ENCODE measurements around the gene PPP1R36.
"Not testable (repeated sequence)": the region's sequence is repeated elsewhere in the genome, so short reads cannot be mapped to it uniquely, and the experiment has no call there.

The PPP1R36 gene

GRCh38 chr14:64515053-64515452 is 34.7 kb upstream of the PPP1R36 start:
- no peak for TF ChIP-seq SP1 (IDR thresholded peaks at IDR 0.05)
- no peak for TF ChIP-seq ARNT (IDR thresholded peaks at IDR 0.05)
- no peak for TF ChIP-seq FOXM1 (IDR thresholded peaks at IDR 0.05; ENCODE audit: borderline replicate concordance)
- TF ChIP-seq HDGF (IDR thresholded peaks at IDR 0.05; ENCODE audit: borderline replicate concordance): no peak
- no peak for TF ChIP-seq TARDBP (IDR thresholded peaks at IDR 0.05)
- no peak for TF ChIP-seq NFRKB (IDR thresholded peaks at IDR 0.05)
- TF ChIP-seq LEF1 (IDR thresholded peaks at IDR 0.05; ENCODE audit: borderline replicate concordance): no peak
- TF ChIP-seq PKNOX1 (IDR thresholded peaks at IDR 0.05): no peak
- no peak for TF ChIP-seq L3MBTL2 (conservative IDR thresholded peaks at IDR 0.05)
- no peak for TF ChIP-seq FOXK2 (IDR thresholded peaks at IDR 0.05)
- TF ChIP-seq ELF4 (IDR thresholded peaks at IDR 0.05): no peak
- no peak for TF ChIP-seq BHLHE40 (IDR thresholded peaks at IDR 0.05; ENCODE audit: borderline replicate concordance)
- TF ChIP-seq SUZ12 (IDR thresholded peaks at IDR 0.05): no peak
- TF ChIP-seq FOXA1 (IDR thresholded peaks at IDR 0.05): no peak
- CTCF ChIA-PET: interaction anchor here (0.6 to 1.2 kb wide), 2 partner anchors 11 to 173 kb away, joined by 3 read pairs; partner anchors contain the start of gene ZBTB1
- POLR2A ChIA-PET: interaction anchor here (1.0 to 2.2 kb wide), 3 partner anchors 9 to 127 kb away, joined by 3 to 6 read pairs (median 3); partner anchors contain the start of gene ZBTB1
- no peak for DNase-seq (ENCODE audit: extremely low spot score)

- ChIA-PET POLR2A (interaction anchor here (1.1 kb wide), 1 partner anchor 13 kb away, joined by 3 read pairs; the partner anchor contains the start of gene ZBTB1), CTCF (no interaction called here)
- DNase-seq (ENCODE audit: extremely low spot score): no peak
- no peak for TF ChIP-seq CTBP1 (IDR thresholded peaks at IDR 0.05; ENCODE audit: borderline replicate concordance)
- TF ChIP-seq NFRKB (IDR thresholded peaks at IDR 0.05): no peak
- TF ChIP-seq SP1 (IDR thresholded peaks at IDR 0.05): no peak
- TF ChIP-seq BHLHE40 (IDR thresholded peaks at IDR 0.05; ENCODE audit: borderline replicate concordance): no peak
- no peak for TF ChIP-seq FOXA1 (IDR thresholded peaks at IDR 0.05)
- no peak for TF ChIP-seq PKNOX1 (IDR thresholded peaks at IDR 0.05)
- no peak for TF ChIP-seq ZNF384 (IDR thresholded peaks at IDR 0.05)
- no peak for TF ChIP-seq HDGF (IDR thresholded peaks at IDR 0.05; ENCODE audit: borderline replicate concordance)
Observed at GRCh38 chr14:64516969-64517368, 32.8 kb upstream of the PPP1R36 start.

GRCh38 chr14:64517667-64518066 is 32.1 kb upstream of the PPP1R36 start:
- CTCF ChIA-PET: not testable (repeated sequence)
- POLR2A ChIA-PET: interaction anchor here (1.4 kb wide), 1 partner anchor 23 kb away, joined by 4 read pairs; the partner anchor contains the start of gene HSPA2

GRCh38 chr14:64518229-64518628 is 31.5 kb upstream of the PPP1R36 start:
- TF ChIP-seq CTBP1 (IDR thresholded peaks at IDR 0.05; ENCODE audit: borderline replicate concordance): no peak
- no peak for DNase-seq (ENCODE audit: extremely low spot score)
- CTCF ChIA-PET: no interaction called here
- POLR2A ChIA-PET: interaction anchor here (1.4 kb wide), 1 partner anchor 22 kb away, joined by 4 read pairs; the partner anchor contains the start of gene HSPA2

More at GRCh38 chr14:64517667-64518066, 32.1 kb upstream of the PPP1R36 start:
- not testable (repeated sequence) for DNase-seq (ENCODE audit: extremely low spot score)

GRCh38 chr14:64520699-64521098 is 29.1 kb upstream of the PPP1R36 start:
- DNase-seq (ENCODE audit: extremely low spot score): no peak
- CTCF ChIA-PET: interaction anchor here (0.7 to 1.7 kb wide), 2 partner anchors 10 to 113 kb away, joined by 5 to 8 read pairs; no protein-coding TSS in a partner anchor
- no peak for TF ChIP-seq FOXM1 (IDR thresholded peaks at IDR 0.05; ENCODE audit: borderline replicate concordance)
- TF ChIP-seq L3MBTL2 (conservative IDR thresholded peaks at IDR 0.05): no peak
- TF ChIP-seq SP1 (IDR thresholded peaks at IDR 0.05): no peak
- TF ChIP-seq ARNT (IDR thresholded peaks at IDR 0.05): no peak
- no peak for TF ChIP-seq FOXK2 (IDR thresholded peaks at IDR 0.05)
- no peak for TF ChIP-seq CTBP1 (IDR thresholded peaks at IDR 0.05; ENCODE audit: borderline replicate concordance)
- no peak for TF ChIP-seq ZNF384 (IDR thresholded peaks at IDR 0.05)
- no peak for TF ChIP-seq LEF1 (IDR thresholded peaks at IDR 0.05; ENCODE audit: borderline replicate concordance)
- TF ChIP-seq HDGF (IDR thresholded peaks at IDR 0.05; ENCODE audit: borderline replicate concordance): no peak
- TF ChIP-seq FOXA1 (IDR thresholded peaks at IDR 0.05): no peak
- no peak for TF ChIP-seq SUZ12 (IDR thresholded peaks at IDR 0.05)
- TF ChIP-seq BHLHE40 (IDR thresholded peaks at IDR 0.05; ENCODE audit: borderline replicate concordance): no peak
- TF ChIP-seq ELF4 (IDR thresholded peaks at IDR 0.05): no peak
- no peak for TF ChIP-seq NFRKB (IDR thresholded peaks at IDR 0.05)
- TF ChIP-seq PKNOX1 (IDR thresholded peaks at IDR 0.05): no peak
- POLR2A ChIA-PET: interaction anchor here (0.9 to 1.3 kb wide), 2 partner anchors 16 to 20 kb away, joined by 5 to 8 read pairs; partner anchors contain the start of genes HSPA2 and ZBTB1

- CTCF ChIA-PET: interaction anchor here (0.9 to 1.7 kb wide), 3 partner anchors 12 to 149 kb away, joined by 3 to 8 read pairs (median 4); no protein-coding TSS in a partner anchor
- TF ChIP-seq SP1 (IDR thresholded peaks at IDR 0.05): no peak
- DNase-seq (ENCODE audit: extremely low spot score): no peak
- POLR2A ChIA-PET: no interaction called here
Observed at GRCh38 chr14:64522591-64523355, 27.0 kb upstream of the PPP1R36 start.

Measured in HEK293T (cell line).